ENCODE data around the gene ZBTB24. TPM values are rescaled to one million over a fixed set of nuclear protein-coding genes. Genes with fewer than 3 reads are reported as not detected.

Gene ZBTB24
- total RNA-seq, 1 donor = 10.4 TPM

DNA sequence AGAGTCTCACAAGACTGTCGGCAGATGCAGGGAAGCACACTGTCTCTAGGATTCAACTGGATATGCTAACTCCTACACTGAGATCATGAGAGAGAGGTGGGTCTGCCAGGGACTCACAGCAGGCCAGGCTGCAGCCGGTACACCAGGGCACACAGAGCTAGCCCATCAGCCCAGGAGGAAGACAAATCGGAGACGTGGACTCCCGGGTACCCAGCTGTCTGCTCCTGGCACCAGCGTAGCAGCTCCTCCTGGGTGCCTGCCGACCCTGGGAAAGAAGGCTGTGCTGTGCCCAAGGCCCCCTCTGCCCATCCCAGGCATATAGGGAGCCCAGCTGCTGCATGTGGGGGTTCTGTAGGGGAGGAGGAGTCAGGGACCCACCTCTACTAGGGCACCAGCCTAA lies 34.4 kb downstream of the ZBTB24 start:
- H3K4me3 ChIP-seq (ENCODE audit: low read depth, low read length) = no peak overlapping the region
- TF ChIP-seq, protein P1, sequence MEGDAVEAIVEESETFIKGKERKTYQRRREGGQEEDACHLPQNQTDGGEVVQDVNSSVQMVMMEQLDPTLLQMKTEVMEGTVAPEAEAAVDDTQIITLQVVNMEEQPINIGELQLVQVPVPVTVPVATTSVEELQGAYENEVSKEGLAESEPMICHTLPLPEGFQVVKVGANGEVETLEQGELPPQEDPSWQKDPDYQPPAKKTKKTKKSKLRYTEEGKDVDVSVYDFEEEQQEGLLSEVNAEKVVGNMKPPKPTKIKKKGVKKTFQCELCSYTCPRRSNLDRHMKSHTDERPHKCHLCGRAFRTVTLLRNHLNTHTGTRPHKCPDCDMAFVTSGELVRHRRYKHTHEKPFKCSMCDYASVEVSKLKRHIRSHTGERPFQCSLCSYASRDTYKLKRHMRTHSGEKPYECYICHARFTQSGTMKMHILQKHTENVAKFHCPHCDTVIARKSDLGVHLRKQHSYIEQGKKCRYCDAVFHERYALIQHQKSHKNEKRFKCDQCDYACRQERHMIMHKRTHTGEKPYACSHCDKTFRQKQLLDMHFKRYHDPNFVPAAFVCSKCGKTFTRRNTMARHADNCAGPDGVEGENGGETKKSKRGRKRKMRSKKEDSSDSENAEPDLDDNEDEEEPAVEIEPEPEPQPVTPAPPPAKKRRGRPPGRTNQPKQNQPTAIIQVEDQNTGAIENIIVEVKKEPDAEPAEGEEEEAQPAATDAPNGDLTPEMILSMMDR (IDR thresholded peaks at IDR 0.05; ENCODE audit: insufficient read depth, low read depth, low read length) = no peak
- no peak for DNase-seq (ENCODE audit: low read depth)

DNA sequence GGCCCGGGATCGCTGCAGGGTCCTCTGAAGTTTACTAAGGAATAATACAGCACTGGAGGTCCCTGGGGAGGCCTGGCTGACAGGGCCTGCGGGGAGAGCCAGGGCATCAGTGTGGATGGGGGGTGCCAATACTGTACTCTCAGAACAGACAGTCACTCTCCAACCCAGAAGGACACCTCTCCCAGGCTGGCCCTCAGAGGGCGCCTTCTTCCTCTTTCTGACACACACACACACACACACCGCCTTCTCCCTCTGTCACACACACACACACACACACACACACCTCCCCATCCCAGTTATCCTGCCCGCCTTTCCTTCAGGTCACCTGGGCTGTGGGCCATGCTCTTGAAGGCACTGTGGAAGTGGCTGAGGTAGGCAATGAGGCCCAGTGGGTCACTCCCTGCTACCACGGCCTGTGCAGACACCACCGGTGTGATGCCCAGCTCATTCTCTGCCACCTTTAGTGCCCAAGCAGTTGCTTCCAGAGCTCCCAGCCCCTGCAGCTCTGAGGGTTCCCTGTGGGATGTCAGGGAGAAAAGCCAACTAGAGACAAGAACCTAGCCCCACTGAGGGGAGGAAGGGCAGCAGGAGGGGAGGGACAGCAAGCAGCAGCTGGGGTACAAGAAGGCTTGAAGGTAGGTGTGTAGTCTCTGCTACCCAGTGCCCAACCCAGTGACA lies 35.0 kb downstream of the ZBTB24 start:
- no peak for DNase-seq (ENCODE audit: low read depth)
- H3K4me3 ChIP-seq (ENCODE audit: low read depth, low read length) = no peak overlapping the region
- TF ChIP-seq, protein P1 (IDR thresholded peaks at IDR 0.05; ENCODE audit: insufficient read depth, low read depth, low read length) = no peak

DNA sequence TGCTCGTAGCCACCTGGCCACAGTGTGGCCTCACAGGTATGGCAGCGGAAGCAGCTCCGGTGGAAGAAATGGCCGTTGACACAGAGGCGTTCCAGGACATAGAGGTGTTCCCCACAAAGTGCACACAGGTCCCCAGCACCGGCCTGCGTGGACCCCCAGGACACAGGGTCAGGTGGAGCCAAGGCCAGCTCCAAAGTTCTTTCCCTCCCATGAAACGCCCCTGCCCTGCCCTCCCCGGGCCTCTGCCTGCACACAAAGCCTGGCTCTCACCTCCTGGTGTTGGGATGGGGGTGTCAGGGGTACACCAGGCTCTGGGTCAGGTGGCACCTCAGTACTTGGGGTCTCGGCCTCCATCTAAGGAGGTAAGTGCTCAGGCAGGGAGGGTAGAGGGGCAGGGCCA lies 35.9 kb downstream of the ZBTB24 start:
- TF ChIP-seq, protein P1 (IDR thresholded peaks at IDR 0.05; ENCODE audit: insufficient read depth, low read depth, low read length) = no peak
- H3K4me3 ChIP-seq (ENCODE audit: low read depth, low read length) = no peak overlapping the region
- no peak for DNase-seq (ENCODE audit: low read depth)

DNA sequence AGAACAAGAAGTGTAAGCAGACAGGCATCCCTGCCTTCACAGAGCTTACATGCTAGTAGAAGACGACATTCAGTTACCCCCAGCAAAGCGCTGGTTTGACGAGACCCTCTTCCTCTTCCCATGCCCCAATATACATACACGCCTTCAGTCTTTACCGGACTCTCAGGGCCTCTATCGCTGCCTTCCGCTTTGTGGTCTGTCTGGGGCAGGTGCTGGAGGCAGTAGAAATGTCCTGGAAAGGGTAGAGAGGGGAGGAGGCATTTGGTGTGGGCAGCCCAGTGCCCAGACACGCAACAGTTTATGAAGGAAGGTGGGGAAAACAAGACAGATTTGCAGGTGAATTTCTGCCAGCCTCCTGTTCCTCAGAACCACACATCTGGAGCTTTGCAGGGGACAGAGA lies 36.5 kb downstream of the ZBTB24 start:
- TF ChIP-seq, protein P1 (IDR thresholded peaks at IDR 0.05; ENCODE audit: insufficient read depth, low read depth, low read length) = no peak
- no peak overlapping the region for H3K4me3 ChIP-seq (ENCODE audit: low read depth, low read length)
- no peak for DNase-seq (ENCODE audit: low read depth)

DNA sequence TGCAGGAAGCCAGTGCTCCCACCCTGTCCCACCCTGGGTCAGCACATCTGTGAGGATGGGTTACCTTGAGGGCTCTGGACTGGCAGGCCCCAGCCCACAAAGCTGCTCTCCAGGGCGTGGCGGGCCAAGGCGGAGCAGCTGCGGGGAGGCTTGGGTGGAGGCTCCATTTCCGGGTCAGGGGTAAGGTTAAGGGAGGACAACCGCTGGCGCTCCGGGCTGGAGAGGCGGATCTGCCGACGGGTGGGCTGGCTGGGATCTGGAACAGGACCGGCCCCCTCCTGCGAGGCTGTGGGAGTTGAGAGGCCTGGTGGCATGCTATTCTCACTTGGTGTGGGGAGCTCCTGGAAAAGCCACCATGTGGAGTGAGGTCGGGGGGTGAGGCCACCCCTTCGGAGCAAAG lies 36.9 kb downstream of the ZBTB24 start:
- no peak for DNase-seq (ENCODE audit: low read depth)
- TF ChIP-seq, protein P1 (IDR thresholded peaks at IDR 0.05; ENCODE audit: insufficient read depth, low read depth, low read length) = no peak
- no peak overlapping the region for H3K4me3 ChIP-seq (ENCODE audit: low read depth, low read length)

DNA sequence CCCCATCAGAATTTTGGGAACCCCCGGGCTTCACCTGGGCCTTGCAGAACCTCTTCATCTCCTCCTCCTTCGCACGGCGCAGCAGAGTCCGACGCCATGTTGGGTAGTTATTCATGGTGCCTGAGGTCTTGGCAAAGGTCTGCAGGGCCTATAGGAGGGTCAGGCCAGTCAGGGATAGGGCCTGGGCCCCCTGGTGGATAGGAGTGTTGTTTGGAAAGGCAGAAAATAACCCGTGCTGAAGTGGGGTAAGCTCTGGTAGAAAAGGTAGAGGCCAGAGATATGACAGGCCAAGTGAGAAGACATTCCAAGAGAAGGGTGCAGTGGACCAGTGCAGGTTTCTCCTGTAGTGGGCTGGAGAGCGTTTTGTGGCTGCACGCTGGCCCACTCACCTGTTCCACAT lies 37.6 kb downstream of the ZBTB24 start:
- H3K4me3 ChIP-seq (ENCODE audit: low read depth, low read length) = no peak overlapping the region
- TF ChIP-seq, protein P1 (IDR thresholded peaks at IDR 0.05; ENCODE audit: insufficient read depth, low read depth, low read length) = peak; percentile 16
- no peak for DNase-seq (ENCODE audit: low read depth)

DNA sequence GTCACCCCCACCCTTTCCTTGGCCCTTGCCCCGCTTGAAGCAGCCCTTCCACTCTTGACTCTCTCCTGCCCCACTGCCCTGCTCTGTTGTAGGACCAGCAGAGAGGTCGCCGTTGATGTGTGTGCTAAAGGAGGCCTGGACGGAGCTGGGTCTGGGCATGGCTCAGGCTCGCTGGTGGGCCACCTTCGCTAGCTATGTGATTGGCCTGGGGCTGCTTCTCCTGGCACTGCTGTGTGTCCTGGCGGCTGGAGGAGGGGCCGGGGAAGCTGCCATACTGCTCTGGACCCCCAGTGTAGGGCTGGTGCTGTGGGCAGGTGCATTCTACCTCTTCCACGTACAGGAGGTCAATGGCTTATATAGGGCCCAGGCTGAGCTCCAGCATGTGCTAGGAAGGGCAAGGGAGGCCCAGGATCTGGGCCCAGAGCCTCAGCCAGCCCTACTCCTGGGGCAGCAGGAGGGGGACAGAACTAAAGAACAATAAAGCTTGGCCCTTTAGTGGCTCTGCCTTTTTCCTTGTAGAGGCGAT lies 39.5 kb downstream of the ZBTB24 start:
- TF ChIP-seq, protein P1 (IDR thresholded peaks at IDR 0.05; ENCODE audit: insufficient read depth, low read depth, low read length) = no peak
- DNase-seq (ENCODE audit: low read depth) = no peak
- H3K4me3 ChIP-seq (ENCODE audit: low read depth, low read length) = no peak overlapping the region

Measured in fibroblast of villous mesenchyme (primary cell).